OCI-LY1 (cell line): ENCODE data around the gene RAB3GAP2.

Experiments used
- H2AFZ ChIP-seq: fragments of 200-600 bp; sonication (generic), shearing (Covaris generic); 2 replicates; pipeline ENCODE4 v1.6.0; 2014; ENCODE audit warnings: antibody characterized with exemption, mild to moderate bottlenecking, low read length
- H3F3A ChIP-seq: fragments of 200-600 bp; sonication (generic), shearing (Covaris generic); 2 replicates; pipeline ENCODE4 v1.6.0; 2014; ENCODE audit warnings: mild to moderate bottlenecking, antibody characterized with exemption, low read length, moderate library complexity; ENCODE audit not compliant: insufficient read depth
- H3K27ac ChIP-seq: fragments of 200-600 bp; sonication (generic); 2 replicates; pipeline ENCODE4 v1.5.1; 2014; ENCODE audit warnings: low read length, mixed run types, mild to moderate bottlenecking, low read depth; ENCODE audit not compliant: poor library complexity, severe bottlenecking
- H3K27me3 ChIP-seq: fragments of 200-600 bp; sonication (generic); 2 replicates; pipeline ENCODE4 v1.6.0; 2014; ENCODE audit warnings: antibody characterized with exemption, mild to moderate bottlenecking, low read length, moderate library complexity; ENCODE audit not compliant: insufficient read depth
- H3K36me3 ChIP-seq: fragments of 200-600 bp; sonication (generic); 2 replicates; pipeline ENCODE4 v1.6.1; 2014; ENCODE audit warnings: mild to moderate bottlenecking, antibody characterized with exemption, low read length, moderate library complexity, mixed read lengths; ENCODE audit not compliant: insufficient read depth
- H3K4me1 ChIP-seq: fragments of 200-600 bp; sonication (generic); 2 replicates; pipeline ENCODE4 v1.5.1; 2014; ENCODE audit warnings: mild to moderate bottlenecking, low read length, moderate library complexity; ENCODE audit not compliant: insufficient read depth, severe bottlenecking
- H3K4me2 ChIP-seq: fragments of 200-600 bp; sonication (generic), shearing (Covaris generic); 2 replicates; pipeline ENCODE4 v1.6.1; 2014; ENCODE audit warnings: low read length
- H3K4me3 ChIP-seq: fragments of 200-600 bp; sonication (generic); 2 replicates; pipeline ENCODE4 v1.5.1; 2014; ENCODE audit warnings: low read length, low read depth, mild to moderate bottlenecking, mixed read lengths; ENCODE audit not compliant: poor library complexity, severe bottlenecking
- H3K79me2 ChIP-seq: fragments of 200-600 bp; shearing (Covaris generic); 2 replicates; pipeline ENCODE4 v1.6.1; 2016; ENCODE audit warnings: mixed run types, low read length, mixed read lengths; ENCODE audit not compliant: insufficient read depth
- H3K9ac ChIP-seq: fragments of 200-600 bp; sonication (generic), shearing (Covaris generic); 2 replicates; pipeline ENCODE4 v1.6.1; 2014; ENCODE audit warnings: mild to moderate bottlenecking, low read length, mixed read lengths
- H3K9me2 ChIP-seq: fragments of 200-600 bp; sonication (generic), shearing (Covaris generic); 2 replicates; pipeline ENCODE4 v1.6.1; 2014; ENCODE audit warnings: low read depth, mild to moderate bottlenecking, low read length, mixed read lengths
- H3K9me3 ChIP-seq: fragments of 200-600 bp; shearing (Covaris generic); 2 replicates; pipeline ENCODE4 v1.6.1; 2014; ENCODE audit warnings: low read length, mixed read lengths
- H4K20me1 ChIP-seq: fragments of 200-600 bp; sonication (generic), shearing (Covaris generic); 2 replicates; pipeline ENCODE4 v1.6.0; 2016; ENCODE audit warnings: mild to moderate bottlenecking, low read length; ENCODE audit not compliant: insufficient read depth
- EZH2 ChIP-seq: fragments of 200-600 bp; sonication (generic), shearing (Covaris generic); IDR thresholded peaks from 2 replicates; pipeline ENCODE4 v1.8.0; 2017; ENCODE audit warnings: borderline replicate concordance, mixed run types, mild to moderate bottlenecking, antibody characterized with exemption, low read length, moderate library complexity, mixed read lengths
- TF ChIP-seq, protein P1 (sequence below): fragments of 200-600 bp; sonication (generic), shearing (Covaris generic); IDR thresholded peaks from 2 replicates; pipeline ENCODE4 v1.5.1; 2017; ENCODE audit warnings: mild to moderate bottlenecking, antibody characterized with exemption, low read length, moderate library complexity, mixed read lengths

RAB3GAP2 gene

DNA sequence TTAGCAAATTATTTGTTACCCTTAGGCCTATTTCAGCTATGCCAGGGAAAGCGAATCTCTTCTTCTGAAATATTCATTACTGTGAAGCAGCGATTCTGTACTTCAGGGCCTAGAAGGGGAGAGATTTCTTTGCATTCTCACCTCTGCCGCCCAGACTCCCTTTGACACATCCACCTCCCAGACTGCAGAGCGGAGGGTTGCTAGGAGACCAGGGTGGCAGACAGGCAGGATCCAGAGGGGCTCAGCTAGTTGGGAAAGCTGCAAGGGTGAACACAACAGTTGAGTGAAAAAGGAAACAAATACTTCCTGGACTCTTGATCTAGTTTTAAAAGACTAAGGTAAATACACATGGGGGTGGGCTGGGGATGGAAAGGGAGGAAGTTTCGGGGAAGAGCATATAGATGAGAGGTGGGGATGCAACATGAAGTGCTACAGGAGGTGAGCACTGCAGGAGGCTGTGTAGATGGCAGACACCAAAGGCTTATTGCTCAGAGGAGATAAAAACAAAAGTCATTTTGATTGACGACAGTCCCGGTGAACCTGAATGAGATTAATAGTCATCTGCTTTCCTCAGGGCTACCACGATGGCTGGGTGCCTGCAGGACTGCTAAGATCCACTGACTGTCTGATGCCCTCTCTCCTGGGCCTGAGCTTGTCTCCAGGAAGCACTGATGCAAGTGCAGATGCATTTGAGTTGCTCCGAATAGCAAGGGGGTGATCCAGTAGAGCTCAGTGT, 26.4 kb upstream of the RAB3GAP2 start:
- Histone ChIP-seq H2AFZ (no peak overlapping the region), H3K27ac (no peak overlapping the region), H3K9ac (no peak overlapping the region), H4K20me1 (no peaks in the 10 kb centered on the region), H3K79me2 (no peaks in the 10 kb centered on the region), H3K27me3 (no peaks in the 10 kb centered on the region; the same call in 1 of the 2 replicates), H3K36me3 (no peaks in the 10 kb centered on the region), H3K4me3 (no peak overlapping the region), H3K9me2 (no peaks in the 10 kb centered on the region), H3K4me1 (no peaks in the 10 kb centered on the region), H3K9me3 (no peaks in the 10 kb centered on the region), H3K4me2 (no peak overlapping the region), H3F3A (no peaks in the 10 kb centered on the region)
- no peak for TF ChIP-seq EZH2
- TF ChIP-seq, protein P1, sequence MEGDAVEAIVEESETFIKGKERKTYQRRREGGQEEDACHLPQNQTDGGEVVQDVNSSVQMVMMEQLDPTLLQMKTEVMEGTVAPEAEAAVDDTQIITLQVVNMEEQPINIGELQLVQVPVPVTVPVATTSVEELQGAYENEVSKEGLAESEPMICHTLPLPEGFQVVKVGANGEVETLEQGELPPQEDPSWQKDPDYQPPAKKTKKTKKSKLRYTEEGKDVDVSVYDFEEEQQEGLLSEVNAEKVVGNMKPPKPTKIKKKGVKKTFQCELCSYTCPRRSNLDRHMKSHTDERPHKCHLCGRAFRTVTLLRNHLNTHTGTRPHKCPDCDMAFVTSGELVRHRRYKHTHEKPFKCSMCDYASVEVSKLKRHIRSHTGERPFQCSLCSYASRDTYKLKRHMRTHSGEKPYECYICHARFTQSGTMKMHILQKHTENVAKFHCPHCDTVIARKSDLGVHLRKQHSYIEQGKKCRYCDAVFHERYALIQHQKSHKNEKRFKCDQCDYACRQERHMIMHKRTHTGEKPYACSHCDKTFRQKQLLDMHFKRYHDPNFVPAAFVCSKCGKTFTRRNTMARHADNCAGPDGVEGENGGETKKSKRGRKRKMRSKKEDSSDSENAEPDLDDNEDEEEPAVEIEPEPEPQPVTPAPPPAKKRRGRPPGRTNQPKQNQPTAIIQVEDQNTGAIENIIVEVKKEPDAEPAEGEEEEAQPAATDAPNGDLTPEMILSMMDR = no peak

DNA sequence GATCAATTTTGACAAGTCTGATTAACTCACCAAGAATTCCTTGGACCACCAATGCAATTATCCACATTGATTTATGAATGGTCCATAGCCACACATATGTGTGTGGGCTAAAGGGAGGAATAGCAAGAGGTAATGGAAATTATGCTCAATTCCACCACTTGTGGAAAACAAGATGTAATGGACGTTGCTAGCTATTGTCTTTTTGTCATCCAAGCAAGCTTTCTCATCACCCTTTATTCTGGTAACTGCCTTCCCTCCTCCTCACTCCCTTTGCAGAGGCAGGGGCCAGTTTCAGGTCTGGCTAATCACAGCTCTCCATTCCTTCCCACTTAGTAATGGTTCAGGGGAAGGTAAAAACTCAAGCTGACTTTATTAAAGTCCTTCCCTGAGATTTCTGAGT, 24.7 kb upstream of the RAB3GAP2 start:
- H3K4me2 ChIP-seq = no peak overlapping the region
- H3K4me3 ChIP-seq = no peak overlapping the region
- no peaks in the 10 kb centered on the region for H3K36me3 ChIP-seq
- H3K27ac ChIP-seq = no peak overlapping the region
- no peak overlapping the region for H3K9ac ChIP-seq
- no peaks in the 10 kb centered on the region for H4K20me1 ChIP-seq
- no peaks in the 10 kb centered on the region for H3K4me1 ChIP-seq
- H3F3A ChIP-seq = no peaks in the 10 kb centered on the region
- H3K79me2 ChIP-seq = no peaks in the 10 kb centered on the region
- TF ChIP-seq, protein P1 = no peak
- TF ChIP-seq EZH2 = no peak
- no peaks in the 10 kb centered on the region for H3K9me2 ChIP-seq
- no peak overlapping the region for H2AFZ ChIP-seq
- H3K9me3 ChIP-seq = no peaks in the 10 kb centered on the region
- H3K27me3 ChIP-seq = no peaks in the 10 kb centered on the region

DNA sequence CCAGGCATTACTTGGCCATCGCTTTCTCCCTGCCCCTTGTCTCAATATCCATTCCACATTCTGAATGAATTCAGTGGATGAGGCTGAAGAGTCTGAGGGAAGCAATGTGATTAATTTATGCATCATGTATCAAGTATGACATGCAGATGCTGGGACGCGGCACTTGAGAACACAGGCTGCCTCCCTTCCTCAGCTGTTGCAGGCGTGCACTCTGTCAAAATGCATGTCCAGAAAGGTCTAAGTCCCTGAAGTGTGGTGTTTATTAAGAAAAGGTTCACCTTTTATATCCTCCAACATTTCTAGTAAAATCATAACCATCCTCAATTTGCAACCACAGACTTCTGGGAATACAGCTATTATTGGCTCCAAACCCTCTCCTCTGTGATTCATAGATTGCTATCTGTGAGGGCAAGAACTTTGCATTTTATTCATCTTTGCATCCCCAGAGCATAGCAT, 22.6 kb upstream of the RAB3GAP2 start:
- H3K4me1 ChIP-seq = no peaks in the 10 kb centered on the region
- H3K4me3 ChIP-seq = no peak overlapping the region
- H2AFZ ChIP-seq = no peak overlapping the region
- no peak overlapping the region for H3K9ac ChIP-seq
- no peaks in the 10 kb centered on the region for H3K9me2 ChIP-seq
- H3K4me2 ChIP-seq = no peak overlapping the region
- H3K9me3 ChIP-seq = no peaks in the 10 kb centered on the region
- no peaks in the 10 kb centered on the region for H3K36me3 ChIP-seq
- TF ChIP-seq, protein P1 = no peak
- TF ChIP-seq EZH2 = no peak
- no peak overlapping the region for H3K27ac ChIP-seq
- H3K27me3 ChIP-seq = no peaks in the 10 kb centered on the region
- H4K20me1 ChIP-seq = no peaks in the 10 kb centered on the region
- no peaks in the 10 kb centered on the region for H3K79me2 ChIP-seq
- H3F3A ChIP-seq = no peaks in the 10 kb centered on the region
